Mucosa of descending colon (tissue), 3 donors: ENCODE results near the gene TRA2A. TPM values are rescaled to one million over a fixed set of nuclear protein-coding genes. Genes with fewer than 3 reads are reported as not detected.

Experiments used
- ATAC-seq: fragments of 200-7000 bp; cut with Tn5 transposase; one replicate; pipeline ENCODE4 v1.9.1; 2020; ENCODE audit warnings: mild to moderate bottlenecking, moderate library complexity
- DNase-seq, 3 donors: peaks; one replicate each; pipeline ENCODE4 v3.0.0-alpha.2; 2020
- H3K36me3 ChIP-seq: fragments of 200-600 bp; one replicate; pipeline ENCODE4 v1.8.0; 2021; ENCODE audit warnings: low read depth, mild to moderate bottlenecking
- H3K4me1 ChIP-seq: fragments of 200-600 bp; one replicate; pipeline ENCODE4 v1.8.0; 2021; ENCODE audit warnings: low read depth, mild to moderate bottlenecking
- H3K4me3 ChIP-seq: fragments of 200-600 bp; one replicate; pipeline ENCODE4 v1.8.0; 2021; ENCODE audit warnings: mild to moderate bottlenecking
- H3K9me3 ChIP-seq: fragments of 200-600 bp; one replicate; pipeline ENCODE4 v1.8.0; 2021; ENCODE audit warnings: mild to moderate bottlenecking
- intact Hi-C, 2 donors: fragments of 100-400 bp; cut with DNase I in 1 of 2; cut with micrococcal nuclease in 1 of 2; formaldehyde crosslinking; loops; one replicate each; pipeline versions ENCODE4 v1.11.0 to v1.11.1; 2022; cut with DNase I, micrococcal nuclease
- long read RNA-seq, 2 donors: library from polyadenylated mRNA; unstranded; transcript quantifications; one replicate each; pipeline ENCODE4 v2.0.0, GENCODE V29; 2019 to 2021
- total RNA-seq, 3 donors: library from RNA; stranded (reverse); fragmentation: NEBNext Ultra II Directional in 2 of 3; extraction: Animal tissue kit (Norgen Biotek cat#: 25700) in 2 of 3; gene quantifications; one replicate each; pipeline versions ENCODE4 v1.2.1 to v1.2.4, GENCODE V29; 2021 to 2023
- TF ChIP-seq, protein P1 (sequence below): fragments of 200-600 bp; IDR thresholded peaks from one replicate; pipeline ENCODE4 v1.8.0; 2022; ENCODE audit warnings: antibody characterized with exemption, mild to moderate bottlenecking
- donor health status: DM: no; HTN: no; CAD: no; lungs with moderate emphysema.
- donor health status: DM: no; HTN: no; CAD: no.
- donor health status: DM: no; HTN: yes; CAD: no.

The TRA2A gene
- 10 to 100 TPM; 74.6 to 79.3 (median 76.8) TPM for total RNA-seq
- long read RNA-seq, donor 1, transcript TRA2A-201 (8 exons, 1,845 nt): major isoform, 13 of 33 reads
- long read RNA-seq, donor 1, partial matches to known transcripts: 1 of 33 reads
- long read RNA-seq, donor 1, other reads (novel, unspliced or antisense): 18 of 33 reads
- long read RNA-seq, donor 2, transcript TRA2A-201 (8 exons, 1,845 nt): major isoform, 22 of 74 reads
- long read RNA-seq, donor 2, partial matches to known transcripts: 37 of 74 reads
- long read RNA-seq, donor 2, other reads (novel, unspliced or antisense): 15 of 74 reads

DNA sequence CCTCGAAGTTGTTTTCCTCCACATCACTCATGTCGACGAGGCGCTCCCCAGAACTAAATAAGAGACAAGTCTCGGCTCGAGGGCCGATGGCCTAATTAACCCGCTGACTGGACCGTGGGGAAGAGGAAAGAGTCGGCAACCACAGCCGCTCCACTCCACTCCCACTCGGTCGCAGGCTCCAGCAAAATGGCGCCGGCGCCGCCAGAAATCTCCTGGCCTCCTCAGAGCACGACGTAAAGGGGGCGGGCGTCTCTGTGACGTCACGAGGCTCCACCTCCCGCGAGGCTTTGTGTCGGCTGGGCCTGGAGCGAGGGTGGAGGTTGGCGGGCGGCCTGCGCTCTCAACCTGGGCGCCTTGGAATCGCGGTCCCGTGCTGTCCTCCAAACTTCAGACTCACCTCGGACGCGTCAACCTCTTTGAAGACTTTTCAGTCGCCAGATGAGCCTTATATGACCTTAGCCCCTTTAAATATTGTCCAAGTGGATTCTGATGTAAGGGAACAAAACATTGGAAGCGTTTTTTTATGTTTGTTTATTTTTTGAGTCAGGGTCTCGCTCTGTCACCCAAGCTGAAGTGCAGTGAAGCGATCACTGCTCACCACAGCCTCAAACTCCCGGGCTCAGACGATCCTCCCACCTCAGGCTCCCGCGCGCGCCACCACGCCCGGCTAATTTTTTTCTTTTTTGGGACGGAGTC is at the start of gene TRA2A:
TSS of gene TRA2A (minus strand) at position 188 of the 696 bp plus-strand sequence. CDS start at position 31, 157 bp downstream.
- peak within 1 kb of the TSS; percentile 84 for H3K4me3 ChIP-seq
- intact Hi-C loops: no loop called here
- TF ChIP-seq, protein P1, sequence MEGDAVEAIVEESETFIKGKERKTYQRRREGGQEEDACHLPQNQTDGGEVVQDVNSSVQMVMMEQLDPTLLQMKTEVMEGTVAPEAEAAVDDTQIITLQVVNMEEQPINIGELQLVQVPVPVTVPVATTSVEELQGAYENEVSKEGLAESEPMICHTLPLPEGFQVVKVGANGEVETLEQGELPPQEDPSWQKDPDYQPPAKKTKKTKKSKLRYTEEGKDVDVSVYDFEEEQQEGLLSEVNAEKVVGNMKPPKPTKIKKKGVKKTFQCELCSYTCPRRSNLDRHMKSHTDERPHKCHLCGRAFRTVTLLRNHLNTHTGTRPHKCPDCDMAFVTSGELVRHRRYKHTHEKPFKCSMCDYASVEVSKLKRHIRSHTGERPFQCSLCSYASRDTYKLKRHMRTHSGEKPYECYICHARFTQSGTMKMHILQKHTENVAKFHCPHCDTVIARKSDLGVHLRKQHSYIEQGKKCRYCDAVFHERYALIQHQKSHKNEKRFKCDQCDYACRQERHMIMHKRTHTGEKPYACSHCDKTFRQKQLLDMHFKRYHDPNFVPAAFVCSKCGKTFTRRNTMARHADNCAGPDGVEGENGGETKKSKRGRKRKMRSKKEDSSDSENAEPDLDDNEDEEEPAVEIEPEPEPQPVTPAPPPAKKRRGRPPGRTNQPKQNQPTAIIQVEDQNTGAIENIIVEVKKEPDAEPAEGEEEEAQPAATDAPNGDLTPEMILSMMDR: no peak
- no peaks in the 10 kb centered on the region for H3K9me3 ChIP-seq
- H3K36me3 ChIP-seq: no peaks in the 10 kb centered on the region
- ATAC-seq (peak; percentile 97), DNase-seq (peak; percentile 98 to 99 (median 99))
- peaks cover 17% of the 10 kb centered on the region for H3K4me1 ChIP-seq

DNA sequence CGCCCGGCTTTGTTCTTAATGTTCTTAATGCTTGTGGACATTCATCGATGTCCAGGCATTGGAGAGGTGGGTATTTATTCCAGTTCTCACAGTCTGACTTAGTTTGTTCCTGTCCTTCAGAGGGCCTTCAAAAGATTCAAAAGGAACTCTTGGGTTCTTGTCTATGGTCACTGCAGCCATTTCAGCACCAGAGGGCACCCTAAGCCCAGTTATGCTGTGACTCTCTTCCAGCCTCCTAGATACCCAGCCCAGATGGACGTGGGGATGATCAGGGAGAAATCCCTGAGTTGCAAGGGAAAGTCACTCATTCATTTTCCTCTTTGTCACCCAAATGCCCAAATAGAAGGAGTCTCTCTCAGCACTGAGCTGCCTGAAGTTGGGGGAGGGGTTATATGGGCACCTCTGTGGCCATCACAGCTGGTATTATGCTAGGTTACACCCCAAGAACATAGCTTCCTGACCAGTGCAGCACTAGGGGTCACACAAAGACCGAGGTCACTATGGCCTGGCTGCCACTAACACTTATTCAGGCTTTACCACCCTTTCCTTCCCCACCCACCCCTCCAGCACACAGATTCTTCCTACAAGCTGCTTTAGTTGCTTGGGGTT is 38.9 kb upstream of the TRA2A start:
- DNase-seq (peak in 2 of 3 donors; percentile 77 to 90), ATAC-seq (peak; percentile 94)
- no peaks in the 10 kb centered on the region for H3K4me1 ChIP-seq
- TF ChIP-seq, protein P1: peak; percentile 51
- intact Hi-C loops: loop anchor here (2.0 to 5.0 kb wide), 2 partner anchors 142 kb away; partner anchors contain the start of gene STK31 (in 1 of the 2)
- no peaks in the 10 kb centered on the region for H3K36me3 ChIP-seq
- H3K4me3 ChIP-seq: no peak overlapping the region
- H3K9me3 ChIP-seq: no peaks in the 10 kb centered on the region

DNA sequence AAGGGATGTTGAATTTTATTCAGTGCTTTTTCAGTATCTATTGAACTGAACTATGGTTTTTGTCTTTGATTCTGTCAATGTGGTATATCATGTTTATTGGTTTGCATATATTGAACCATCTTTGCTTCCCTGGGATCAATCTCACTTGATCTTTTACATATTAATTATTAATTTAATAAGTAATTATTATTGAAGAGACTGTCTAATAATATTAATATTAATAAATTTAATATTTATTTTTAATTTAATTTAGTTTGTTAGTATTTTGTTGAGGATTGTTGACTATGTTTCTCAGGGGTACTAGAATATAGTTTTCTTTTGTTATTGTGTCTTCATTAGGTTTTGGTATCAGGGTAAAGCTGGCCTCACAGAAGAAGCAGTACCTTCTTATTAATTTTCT is 26.5 kb upstream of the TRA2A start:
- intact Hi-C loops: no loop called here
- Histone ChIP-seq H3K9me3 (no peaks in the 10 kb centered on the region), H3K36me3 (no peaks in the 10 kb centered on the region), H3K4me3 (no peak overlapping the region), H3K4me1 (no peaks in the 10 kb centered on the region)
- DNase-seq (no peak), ATAC-seq (no peak)
- TF ChIP-seq, protein P1: no peak

DNA sequence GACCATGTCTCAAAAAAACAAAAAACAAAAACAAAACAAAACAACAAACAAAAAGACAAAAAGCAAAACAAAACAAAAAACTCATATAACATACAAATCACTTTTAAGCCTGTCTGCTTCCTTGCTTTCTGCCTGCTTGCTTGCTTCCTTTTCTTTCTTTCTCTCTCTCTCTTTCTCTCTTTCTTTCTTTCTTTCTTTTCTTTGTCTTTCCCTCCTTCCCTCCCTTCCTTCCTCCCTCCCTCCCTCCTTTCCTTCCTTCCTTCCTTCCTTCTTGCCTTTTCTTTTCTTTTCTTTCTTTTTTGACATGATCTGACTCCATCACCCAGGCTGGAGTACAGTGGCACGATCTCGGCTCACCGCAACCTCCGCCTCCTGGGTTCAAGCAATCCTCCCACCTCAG is 15.9 kb upstream of the TRA2A start:
- no peaks in the 10 kb centered on the region for H3K36me3 ChIP-seq
- no peak overlapping the region for H3K4me3 ChIP-seq
- no peak for ATAC-seq
- no peak for DNase-seq
- TF ChIP-seq, protein P1: no peak
- no peaks in the 10 kb centered on the region for H3K9me3 ChIP-seq
- intact Hi-C loops: no loop called here
- no peaks in the 10 kb centered on the region for H3K4me1 ChIP-seq

DNA sequence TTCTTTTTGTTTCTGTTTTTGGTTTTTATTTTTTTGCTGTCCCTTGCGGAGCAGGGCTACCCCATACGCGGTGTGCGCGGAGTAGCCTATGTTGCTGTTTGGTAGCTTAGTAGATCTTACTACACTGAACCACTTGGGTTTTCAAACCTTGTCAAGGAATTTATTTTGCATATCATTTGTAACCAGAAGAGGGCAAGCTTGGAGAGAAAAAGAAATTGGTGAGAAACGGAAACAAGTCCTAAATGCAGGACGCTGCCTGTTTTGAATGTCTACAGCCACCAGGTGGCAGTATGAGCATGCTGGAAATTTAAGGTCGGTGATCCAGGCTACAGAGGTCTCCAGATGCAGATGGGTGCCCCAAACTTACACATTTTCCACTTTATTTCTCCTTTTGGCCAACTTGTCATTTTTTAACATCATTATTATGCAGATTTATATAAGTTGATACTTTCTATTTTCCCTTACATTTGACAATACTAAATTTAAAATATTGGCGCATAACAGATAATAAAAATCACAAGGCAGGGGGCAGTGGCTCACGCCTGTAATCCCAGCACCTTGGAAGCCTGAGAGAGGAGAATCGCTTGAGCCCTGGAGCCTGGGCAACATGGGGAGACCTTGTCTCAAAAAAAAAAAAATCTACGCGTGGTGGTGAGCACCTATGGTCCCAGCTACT is 15.3 kb upstream of the TRA2A start:
- no peaks in the 10 kb centered on the region for H3K9me3 ChIP-seq
- intact Hi-C loops: no loop called here
- no peak overlapping the region for H3K4me3 ChIP-seq
- ATAC-seq (peak; percentile 97), DNase-seq (peak in 2 of 3 donors; percentile 73 to 86)
- TF ChIP-seq, protein P1: peak; percentile 91
- H3K4me1 ChIP-seq: no peaks in the 10 kb centered on the region
- no peaks in the 10 kb centered on the region for H3K36me3 ChIP-seq
